ENCODE data around the gene GUCY1A2. TPM values are rescaled to one million over a fixed set of nuclear protein-coding genes. Genes with fewer than 3 reads are reported as not detected.
"Not testable (repeated sequence)": the region's sequence is repeated elsewhere in the genome, so short reads cannot be mapped to it uniquely, and the experiment has no call there.

GUCY1A2 gene
- total RNA-seq, 4 donors from 2014 or later = 22.6 to 147 (median 71.3) TPM

GRCh38 chr11:106828976-106829375 lies 189.3 kb downstream of the GUCY1A2 start:
- Histone ChIP-seq H3K27me3 (no peaks in the 10 kb centered on the region), H3K36me3 (no peaks in the 10 kb centered on the region), H3K9me3 (no peaks in the 10 kb centered on the region), H3K4me3 (no peak overlapping the region), H3K4me1 (no peaks in the 10 kb centered on the region), H3K27ac (no peak overlapping the region)
- no peak for TF ChIP-seq CTCF (IDR thresholded peaks at IDR 0.05)
- no peak for TF ChIP-seq POLR2A (IDR thresholded peaks at IDR 0.05)
- no peak for DNase-seq
- intact Hi-C loops (cut with DNase I; ENCODE audit: low total_unique reads) = no loop called here

- Histone ChIP-seq H3K36me3 (no peaks in the 10 kb centered on the region), H3K9me3 (no peaks in the 10 kb centered on the region), H3K27me3 (no peaks in the 10 kb centered on the region), H3K27ac (no peak overlapping the region), H3K4me3 (no peak overlapping the region), H3K4me1 (no peaks in the 10 kb centered on the region)
- TF ChIP-seq CTCF (IDR thresholded peaks at IDR 0.05) = no peak
- TF ChIP-seq POLR2A (IDR thresholded peaks at IDR 0.05) = no peak
- intact Hi-C loops (cut with DNase I; ENCODE audit: low total_unique reads) = no loop called here
- DNase-seq = no peak
Observed at GRCh38 chr11:106828576-106828975, 189.7 kb downstream of the GUCY1A2 start.

GRCh38 chr11:106827687-106828086 lies 190.6 kb downstream of the GUCY1A2 start:
- no peak overlapping the region for H3K27ac ChIP-seq
- no peak for TF ChIP-seq POLR2A (IDR thresholded peaks at IDR 0.05)
- no peak for TF ChIP-seq CTCF (IDR thresholded peaks at IDR 0.05)
- H3K4me3 ChIP-seq = no peak overlapping the region
- no peaks in the 10 kb centered on the region for H3K4me1 ChIP-seq
- no peak for DNase-seq
- H3K27me3 ChIP-seq = no peaks in the 10 kb centered on the region
- intact Hi-C loops (cut with DNase I; ENCODE audit: low total_unique reads) = no loop called here
- no peaks in the 10 kb centered on the region for H3K9me3 ChIP-seq
- H3K36me3 ChIP-seq = no peaks in the 10 kb centered on the region

GRCh38 chr11:106826558-106826957 lies 191.7 kb downstream of the GUCY1A2 start:
- not testable (repeated sequence) for H3K9me3 ChIP-seq

GRCh38 chr11:106821826-106822225 lies 196.4 kb downstream of the GUCY1A2 start:
- Histone ChIP-seq H3K4me3 (no peak overlapping the region), H3K27me3 (no peaks in the 10 kb centered on the region), H3K4me1 (no peaks in the 10 kb centered on the region), H3K27ac (no peak overlapping the region), H3K9me3 (no peaks in the 10 kb centered on the region), H3K36me3 (no peaks in the 10 kb centered on the region)
- no peak for TF ChIP-seq CTCF (IDR thresholded peaks at IDR 0.05)
- no peak for TF ChIP-seq POLR2A (IDR thresholded peaks at IDR 0.05)
- DNase-seq = no peak
- intact Hi-C loops (cut with DNase I; ENCODE audit: low total_unique reads) = no loop called here

More at GRCh38 chr11:106826558-106826957, 191.7 kb downstream of the GUCY1A2 start:
- intact Hi-C loops (cut with DNase I; ENCODE audit: low total_unique reads); DNase-seq; H3K4me1 ChIP-seq; H3K27me3 ChIP-seq; H3K4me3 ChIP-seq; H3K27ac ChIP-seq; H3K36me3 ChIP-seq: not testable (repeated sequence)

- DNase-seq = no peak
- intact Hi-C loops (cut with DNase I; ENCODE audit: low total_unique reads) = no loop called here
- no peaks in the 10 kb centered on the region for H3K9me3 ChIP-seq
Observed at GRCh38 chr11:106821291-106821690, 197.0 kb downstream of the GUCY1A2 start.

More at GRCh38 chr11:106821291-106821690, 197.0 kb downstream of the GUCY1A2 start:
- no peak overlapping the region for H3K4me3 ChIP-seq
- no peaks in the 10 kb centered on the region for H3K4me1 ChIP-seq
- H3K36me3 ChIP-seq = no peaks in the 10 kb centered on the region
- no peaks in the 10 kb centered on the region for H3K27me3 ChIP-seq
- no peak overlapping the region for H3K27ac ChIP-seq
- no peak for TF ChIP-seq POLR2A (IDR thresholded peaks at IDR 0.05)
- TF ChIP-seq CTCF (IDR thresholded peaks at IDR 0.05) = no peak

Measured in uterus (tissue), 4 donors.